GM10248 (cell line): ENCODE results near the gene MALAT1.
"Not testable (repeated sequence)": the region's sequence is repeated elsewhere in the genome, so short reads cannot be mapped to it uniquely, and the experiment has no call there.

ENCODE experiments used
- CTCF ChIA-PET: fragments of 300-600 bp; sonication (Branson Sonifier 250); formaldehyde crosslinking; extraction: SDS; loops from one replicate; lab custom pipeline; 2021; ENCODE audit warnings: antibody characterized with exemption; lab: Yijun Ruan, JAX
- POLR2A ChIA-PET: fragments of 350-650 bp; sonication (Branson Sonifier 250); formaldehyde crosslinking; extraction: SDS; loops from one replicate; lab custom pipeline; 2020; ENCODE audit warnings: antibody characterized with exemption; lab: Yijun Ruan, JAX
- DNase-seq: peaks from one replicate; pipeline ENCODE4 v3.0.0; 2012; ENCODE audit errors: extremely low spot score
- CTCF ChIP-seq: IDR thresholded peaks from 2 replicates; pipeline ENCODE4 v1.5.1; 2012; ENCODE audit warnings: mild to moderate bottlenecking, low read depth; ENCODE audit errors: extremely low read depth, missing control alignments, control extremely low read depth

Gene MALAT1

GRCh38 chr11:65516135-65516968 is 17.5 kb downstream of the MALAT1 start:
- TF ChIP-seq CTCF: no peak
- ChIA-PET POLR2A (interaction anchor here (0.8 to 1.2 kb wide), 3 partner anchors 12 to 114 kb away, joined by 3 to 7 read pairs (median 7); no protein-coding TSS in a partner anchor), CTCF (interaction anchor here (1.0 to 1.8 kb wide), 3 partner anchors 9 to 100 kb away, joined by 3 to 9 read pairs (median 3); no protein-coding TSS in a partner anchor)
- no peak for DNase-seq

- ChIA-PET POLR2A (interaction anchor here (0.7 kb wide), 1 partner anchor 401 kb away, joined by 4 read pairs; no protein-coding TSS in a partner anchor), CTCF (interaction anchor here (1.3 to 2.8 kb wide), 3 partner anchors 9 to 313 kb away, joined by 3 to 8 read pairs (median 5); no protein-coding TSS in a partner anchor)
Observed at GRCh38 chr11:65518941-65519549, 20.2 kb downstream of the MALAT1 start.

GRCh38 chr11:65521777-65522521 is 23.1 kb downstream of the MALAT1 start:
- CTCF ChIA-PET, POLR2A ChIA-PET, DNase-seq: not testable (repeated sequence)

More at GRCh38 chr11:65518941-65519549, 20.2 kb downstream of the MALAT1 start:
- DNase-seq: not testable (repeated sequence)

GRCh38 chr11:65522718-65523630 is 24.1 kb downstream of the MALAT1 start:
- POLR2A ChIA-PET: not testable (repeated sequence)
- CTCF ChIA-PET: interaction anchor here (8.5 kb wide), 1 partner anchor 18 kb away, joined by 77 read pairs; no protein-coding TSS in a partner anchor
- DNase-seq: peak; percentile 13

GRCh38 chr11:65523631-65523968 is 24.8 kb downstream of the MALAT1 start:
- DNase-seq, POLR2A ChIA-PET: not testable (repeated sequence)
- CTCF ChIA-PET: interaction anchor here (8.5 kb wide), 1 partner anchor 18 kb away, joined by 77 read pairs; no protein-coding TSS in a partner anchor

- peak; percentile 14 for DNase-seq
- CTCF ChIA-PET: interaction anchor here (8.5 kb wide), 1 partner anchor 17 kb away, joined by 77 read pairs; no protein-coding TSS in a partner anchor
- POLR2A ChIA-PET: interaction anchor here (1.4 to 1.9 kb wide), 4 partner anchors 12 to 19 kb away, joined by 3 to 18 read pairs (median 11); no protein-coding TSS in a partner anchor
- no peak for TF ChIP-seq CTCF
Observed at GRCh38 chr11:65524014-65524740, 25.3 kb downstream of the MALAT1 start.

- no peak for TF ChIP-seq CTCF
- peak; percentile 96 for DNase-seq
- POLR2A ChIA-PET: interaction anchor here (0.5 to 1.9 kb wide), 12 partner anchors 11 to 417 kb away, joined by 3 to 18 read pairs (median 5); partner anchors contain the start of genes MALAT1 and NEAT1
- CTCF ChIA-PET: interaction anchor here (1.4 to 8.5 kb wide), 2 partner anchors 13 to 16 kb away, joined by 4 to 77 read pairs; no protein-coding TSS in a partner anchor
Observed at GRCh38 chr11:65524741-65525545, 26.1 kb downstream of the MALAT1 start, which contains the start of gene SCYL1. SCYL1 (plus strand) TSS chr11:65525083; CDS start chr11:65525154, 71 bp downstream.
